H1 (cell line): ENCODE measurements around the gene SLC30A3. TPM values are rescaled to one million over a fixed set of nuclear protein-coding genes. Genes with fewer than 3 reads are reported as not detected.

ENCODE experiments used
- CTCF ChIA-PET: fragments of 300-600 bp; sonication (Branson Sonifier 250); formaldehyde crosslinking; loops from one replicate; lab custom pipeline; 2021; ENCODE audit not compliant: partially characterized antibody; lab: Charles Lee
- POLR2A ChIA-PET: fragments of 300-600 bp; sonication (Branson Sonifier 250); formaldehyde crosslinking; loops from one replicate; lab custom pipeline; 2021; ENCODE audit warnings: inconsistent platforms; ENCODE audit not compliant: partially characterized antibody; lab: Charles Lee
- DNase-seq, 2 experiments: peaks; one replicate each; pipeline versions ENCODE4 v3.0.0 to v3.0.0-alpha.2; 2010 to 2022; ENCODE audit warnings: low spot score in 2 of 2, low read depth in 1 of 2, mixed read lengths in 1 of 2
- FAIRE-seq: peaks from 2 replicates; lab custom pipeline; 2011; peaks lifted over from hg19 to GRCh38; lab: Jason Lieb, UNC
- H2AFZ ChIP-seq: 2 replicates; pipeline ENCODE4 v1.8.1; 2012; ENCODE audit warnings: low read length, inconsistent platforms
- H2AK5ac ChIP-seq: 2 replicates; pipeline ENCODE4 v1.6.1; 2013; ENCODE audit warnings: low read depth, low read length
- H2BK120ac ChIP-seq: replicated peaks from 2 replicates; pipeline ENCODE3; 2013; ENCODE audit warnings: low read depth, low read length, inconsistent platforms
- H2BK12ac ChIP-seq: 2 replicates; pipeline ENCODE4 v1.6.1; 2013; ENCODE audit warnings: low read depth, low read length
- H2BK15ac ChIP-seq: 2 replicates; pipeline ENCODE4 v1.6.1; 2013; ENCODE audit warnings: low read length
- H2BK20ac ChIP-seq: 2 replicates; pipeline ENCODE4 v1.6.1; 2013; ENCODE audit warnings: low read length
- H2BK5ac ChIP-seq: 2 replicates; pipeline ENCODE4 v1.6.1; 2013; ENCODE audit warnings: low read depth, low read length
- H3K14ac ChIP-seq: 2 replicates; pipeline ENCODE4 v1.6.1; 2013; ENCODE audit warnings: inconsistent platforms; ENCODE audit not compliant: insufficient read length
- H3K18ac ChIP-seq: 2 replicates; pipeline ENCODE4 v1.6.1; 2013; ENCODE audit warnings: low read length; ENCODE audit errors: extremely low read depth
- H3K23ac ChIP-seq: 2 replicates; pipeline ENCODE4 v1.6.1; 2013; ENCODE audit warnings: inconsistent platforms; ENCODE audit not compliant: insufficient read length
- H3K23me2 ChIP-seq: 2 replicates; pipeline ENCODE4 v1.6.1; 2013; ENCODE audit warnings: low read depth, low read length
- H3K27ac ChIP-seq: 2 replicates; pipeline ENCODE4 v1.6.1; 2011; ENCODE audit warnings: low read depth, low read length, inconsistent platforms
- H3K27me3 ChIP-seq, 4 experiments: replicated peaks in 1 of 4; 1 replicate in 1 of 4; 2 replicates in 3 of 4; pipeline versions ENCODE4 v1.6.1 to v1.8.1; 2011 to 2013; ENCODE audit warnings: low read length in 3 of 4, mild to moderate bottlenecking in 3 of 4, inconsistent platforms in 2 of 4, mixed read lengths in 2 of 4, moderate library complexity in 1 of 4; ENCODE audit not compliant: control insufficient read depth in 3 of 4, insufficient read depth in 3 of 4; ENCODE audit errors: extremely low read depth in 1 of 4
- H3K36me3 ChIP-seq, 4 experiments: 2 replicates each; pipeline versions ENCODE4 v1.6.1 to v1.8.1; 2011 to 2013; ENCODE audit warnings: mild to moderate bottlenecking in 4 of 4, low read length in 3 of 4, moderate library complexity in 2 of 4, control low read depth in 1 of 4, inconsistent platforms in 1 of 4; ENCODE audit not compliant: insufficient read depth in 4 of 4, control insufficient read depth in 2 of 4
- H3K4ac ChIP-seq: replicated peaks from 2 replicates; pipeline ENCODE3; 2013; ENCODE audit warnings: low read length, low read depth, mixed read lengths, inconsistent platforms; ENCODE audit not compliant: insufficient read length
- H3K4me1 ChIP-seq, 4 experiments: replicated peaks in 1 of 4; 1 replicate in 1 of 4; 2 replicates in 3 of 4; pipeline versions ENCODE4 v1.6.1 to v1.8.1; 2011 to 2013; ENCODE audit warnings: low read length in 3 of 4, inconsistent platforms in 2 of 4, mixed read lengths in 1 of 4; ENCODE audit not compliant: insufficient read depth in 4 of 4, control insufficient read depth in 3 of 4
- H3K4me2 ChIP-seq, 2 experiments: 2 replicates each; pipeline versions ENCODE4 v1.6.1 to v1.8.1; 2011 to 2013; ENCODE audit warnings: low read depth in 2 of 2, low read length in 2 of 2, control low read depth in 1 of 2, inconsistent platforms in 1 of 2, mild to moderate bottlenecking in 1 of 2; ENCODE audit not compliant: insufficient read depth in 1 of 2
- H3K4me3 ChIP-seq, 4 experiments: fragments of 200-600, 300-600 bp in 1 of 4; sonication (generic), shearing (Covaris generic), sonication (Bioruptor Twin) in 1 of 4; 2 replicates each; pipeline versions ENCODE4 v1.5.1 to v1.8.1; 2011 to 2016; ENCODE audit warnings: low read length in 4 of 4, low read depth in 3 of 4, control low read depth in 2 of 4, inconsistent platforms in 2 of 4, mild to moderate bottlenecking in 2 of 4, mixed read lengths in 1 of 4, moderate library complexity in 1 of 4; ENCODE audit not compliant: insufficient read depth in 2 of 4; ENCODE audit errors: extremely low read depth in 1 of 4
- H3K56ac ChIP-seq: replicated peaks from 2 replicates; pipeline ENCODE3; 2013; ENCODE audit warnings: low read depth, mild to moderate bottlenecking, mixed read lengths, low read length, inconsistent platforms; ENCODE audit not compliant: insufficient read length
- H3K79me1 ChIP-seq: 2 replicates; pipeline ENCODE4 v1.6.1; 2013; ENCODE audit warnings: low read depth, low read length, control low read depth
- H3K79me2 ChIP-seq, 2 experiments: 2 replicates each; pipeline versions ENCODE4 v1.6.1 to v1.8.1; 2012 to 2013; ENCODE audit warnings: low read length in 2 of 2, mild to moderate bottlenecking in 2 of 2, inconsistent platforms in 1 of 2; ENCODE audit not compliant: insufficient read depth in 2 of 2, control insufficient read depth in 1 of 2
- H3K9ac ChIP-seq, 4 experiments: replicated peaks in 1 of 4; 1 replicate in 1 of 4; 2 replicates in 3 of 4; pipeline versions ENCODE4 v1.6.1 to v1.8.1; 2011 to 2013; ENCODE audit warnings: low read depth in 3 of 4, low read length in 3 of 4, control low read depth in 2 of 4, mild to moderate bottlenecking in 2 of 4, moderate library complexity in 2 of 4, inconsistent platforms in 1 of 4; ENCODE audit errors: extremely low read depth in 1 of 4
- H3K9me3 ChIP-seq, 2 experiments: 2 replicates each; pipeline versions ENCODE4 v1.6.1 to v1.8.1; 2012 to 2013; ENCODE audit warnings: mild to moderate bottlenecking in 2 of 2, moderate library complexity in 2 of 2, control low read depth in 1 of 2, inconsistent platforms in 1 of 2, low read depth in 1 of 2, low read length in 1 of 2, mixed read lengths in 1 of 2; ENCODE audit not compliant: insufficient read depth in 2 of 2
- H4K20me1 ChIP-seq, 2 experiments: replicated peaks in 1 of 2; 2 replicates each; pipeline versions ENCODE3 to v1.8.1; 2011 to 2013; ENCODE audit warnings: inconsistent platforms in 2 of 2, low read length in 2 of 2, mild to moderate bottlenecking in 1 of 2; ENCODE audit not compliant: insufficient read depth in 2 of 2, control insufficient read depth in 1 of 2
- H4K5ac ChIP-seq: 2 replicates; pipeline ENCODE4 v1.6.1; 2013; ENCODE audit warnings: low read length, low read depth, mixed read lengths, inconsistent platforms; ENCODE audit not compliant: insufficient read length
- H4K8ac ChIP-seq: 2 replicates; pipeline ENCODE4 v1.8.0; 2013; ENCODE audit warnings: mild to moderate bottlenecking, moderate library complexity, low read length, inconsistent platforms; ENCODE audit not compliant: insufficient read depth; ENCODE audit errors: extremely low read depth
- H4K91ac ChIP-seq: replicated peaks from 2 replicates; pipeline ENCODE3; 2013; ENCODE audit warnings: low read length, mixed read lengths, inconsistent platforms; ENCODE audit not compliant: insufficient read length
- BCL11A ChIP-seq, 2 experiments: IDR thresholded peaks; one replicate each; pipeline ENCODE4 v1.6.1; 2011; ENCODE audit warnings: low read depth in 2 of 2, low read length in 2 of 2, mild to moderate bottlenecking in 2 of 2
- CBX8 ChIP-seq: fragments of 300-800, 300-1000 bp; sonication (generic); IDR thresholded peaks from 2 replicates; pipeline ENCODE4 v1.7.1; 2016; ENCODE audit warnings: low read depth, low read length, borderline replicate concordance
- CEBPB ChIP-seq: IDR thresholded peaks from 2 replicates; pipeline ENCODE4 v1.6.1; 2012; ENCODE audit warnings: low read depth, low read length
- EP300 ChIP-seq, 2 experiments: IDR thresholded peaks; 1 replicate in 1 of 2; 2 replicates in 1 of 2; pipeline ENCODE4 v1.6.1; 2011 to 2012; ENCODE audit warnings: low read depth in 2 of 2, low read length in 2 of 2, mild to moderate bottlenecking in 2 of 2, borderline replicate concordance in 1 of 2, inconsistent platforms in 1 of 2, moderate library complexity in 1 of 2
- KDM4A ChIP-seq: IDR thresholded peaks from one replicate; pipeline ENCODE4 v1.7.1; 2012; ENCODE audit warnings: low read depth, mild to moderate bottlenecking, moderate library complexity, low read length, inconsistent platforms; ENCODE audit not compliant: severe bottlenecking
- RAD21 ChIP-seq, 2 experiments: IDR thresholded peaks in 1 of 2; conservative IDR thresholded peaks in 1 of 2; 2 replicates each; pipeline ENCODE4 v1.6.1; 2011; ENCODE audit warnings: low read depth in 2 of 2, low read length in 2 of 2, improper control_type of control experiment in 1 of 2, inconsistent platforms in 1 of 2, mild to moderate bottlenecking in 1 of 2, moderate library complexity in 1 of 2
- RNF2 ChIP-seq: fragments of 200-900, 300-1000 bp; sonication (generic); IDR thresholded peaks from 2 replicates; pipeline ENCODE4 v1.7.1; 2016; ENCODE audit warnings: borderline replicate concordance, low read depth, mild to moderate bottlenecking, antibody characterized with exemption, low read length; ENCODE audit not compliant: poor library complexity, severe bottlenecking; ENCODE audit errors: missing control alignments
- SIN3A ChIP-seq, 2 experiments: IDR thresholded peaks in 1 of 2; conservative IDR thresholded peaks in 1 of 2; 2 replicates each; pipeline ENCODE4 v1.6.1; 2011 to 2012; ENCODE audit warnings: low read length in 2 of 2, improper control_type of control experiment in 1 of 2, low read depth in 1 of 2, mild to moderate bottlenecking in 1 of 2
- SP4 ChIP-seq: IDR thresholded peaks from 2 replicates; pipeline ENCODE4 v1.6.1; 2012; ENCODE audit warnings: low read length, inconsistent platforms
- SUZ12 ChIP-seq: fragments of 200-600 bp; sonication (generic); IDR thresholded peaks from 2 replicates; pipeline ENCODE4 v1.6.1; 2012; ENCODE audit warnings: mild to moderate bottlenecking, inconsistent platforms, low read length, moderate library complexity, mixed read lengths
- TBP ChIP-seq: IDR thresholded peaks from 2 replicates; pipeline ENCODE4 v1.6.1; 2011; ENCODE audit warnings: low read depth, low read length, improper control_type of control experiment
- WGBS, 2 experiments: shearing (Covaris generic) in 1 of 2; methylation state at CpG; one replicate each; pipeline versions ENCODE4 v1.1.6 to v1.1.7; 2013 to 2015; ENCODE audit warnings: low lambda C conversion rate in 2 of 2, mixed read lengths in 2 of 2, inconsistent platforms in 1 of 2, low coverage in 1 of 2, missing lambda C conversion rate in 1 of 2; ENCODE audit not compliant: insufficient replicate concordance in 2 of 2, insufficient coverage in 1 of 2, insufficient read length in 1 of 2; ENCODE audit errors: extremely low coverage in 1 of 2, missing lambda C conversion rate in 1 of 2; 5-methylcytosine and 5-hydroxymethylcytosine counted together
- polyA plus RNA-seq, 7 experiments: library from polyadenylated mRNA; depleted of rRNA in 3 of 7; stranded (reverse) in 5 of 7; unstranded in 2 of 7; fragments of >200 nt in 5 of 7; fragments of 200-250 nt in 2 of 7; gene quantifications; 1 replicate in 5 of 7; 2 replicates in 1 of 7; 4 replicates in 1 of 7; pipeline versions ENCODE4 v1.2.1 to v1.2.3, GENCODE V29; 2011 to 2013; ENCODE audit warnings: missing spikeins in 2 of 7, mixed read lengths in 2 of 7
- total RNA-seq: library from RNA; stranded (reverse); fragmentation: NEBNext Ultra II Directional; extraction: Animal tissue kit (Norgen Biotek cat#: 25700); gene quantifications from 2 replicates; pipeline ENCODE4 v1.2.1, GENCODE V29; 2021

Gene SLC30A3
- total and polyA plus RNA-seq, 2 of the 8 experiments (the other 6 are each of a cell fraction or from before 2014, with no cell fraction given) = 15.2 to 30.7 TPM

DNA sequence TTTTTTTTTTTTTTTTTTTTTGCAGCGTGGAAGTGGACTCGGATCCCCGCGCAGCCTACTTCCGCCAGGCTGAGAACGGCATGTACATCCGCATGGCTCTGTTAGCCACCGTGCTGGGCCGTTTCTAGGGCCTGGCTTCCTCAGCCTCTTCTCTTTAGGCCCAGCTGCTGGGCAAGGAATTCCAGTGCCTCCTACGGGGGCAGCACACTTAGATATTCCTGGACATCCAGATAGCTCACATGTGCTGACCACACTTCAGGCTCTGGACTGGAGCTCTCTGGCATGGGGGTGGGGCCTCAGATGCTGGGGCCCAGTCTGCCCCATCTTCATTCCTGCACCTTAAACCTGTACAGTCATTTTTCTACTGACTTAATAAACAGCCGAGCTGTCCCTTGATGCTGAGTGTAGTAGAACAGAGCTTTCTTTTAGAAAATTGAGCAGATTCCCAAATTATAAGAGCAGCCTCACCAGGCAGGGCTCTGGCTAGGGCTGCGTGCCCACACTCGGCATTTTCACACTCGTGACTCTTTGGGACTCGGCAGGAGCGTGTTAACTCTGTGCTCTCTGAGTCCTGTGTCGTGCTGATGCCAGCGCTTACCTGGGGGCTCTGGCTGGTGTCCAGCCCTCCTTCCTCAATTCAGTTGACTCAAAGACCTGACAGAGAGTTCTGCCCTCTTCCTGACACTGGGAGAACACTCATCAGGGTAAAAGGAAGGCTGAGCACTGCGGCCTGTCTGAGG, 19.3 kb downstream of the SLC30A3 start:
- no peak overlapping the region for H3K14ac ChIP-seq
- H3K23ac ChIP-seq = no peak overlapping the region
- no peak overlapping the region for H2AFZ ChIP-seq
- H4K91ac ChIP-seq = no peak overlapping the region
- H4K8ac ChIP-seq = peak overlapping the region; percentile 3; the same call in 1 of the 2 replicates
- no peaks in the 10 kb centered on the region for H3K4me1 ChIP-seq
- H3K79me1 ChIP-seq = no peaks in the 10 kb centered on the region
- DNase-seq = no peak
- H3K4me2 ChIP-seq = no peak overlapping the region
- 98% methylated on average over 14 of the region's 19 CpGs; no CpG with 5 or more reads in 1 of the 2 experiments for WGBS, 2 experiments
- no peak overlapping the region for H3K56ac ChIP-seq
- H3K36me3 ChIP-seq = peaks cover 42 to 61% (median 59%) of the 10 kb centered on the region in 4 experiments
- no peak overlapping the region for H2AK5ac ChIP-seq
- H3K4ac ChIP-seq = no peak overlapping the region
- peaks cover 4 to 16% of the 10 kb centered on the region in 2 experiments for H4K20me1 ChIP-seq
- H2BK12ac ChIP-seq = no peak overlapping the region
- H3K9me3 ChIP-seq = no peaks in the 10 kb centered on the region
- FAIRE-seq = no peak
- no peak overlapping the region for H2BK120ac ChIP-seq
- H3K79me2 ChIP-seq = no peaks in the 10 kb centered on the region
- ChIA-PET POLR2A (interaction anchor here (0.5 to 32.6 kb wide), 9 partner anchors 1 to 165 kb away, joined by 3 to 835 read pairs (median 4); partner anchors contain the start of genes CAD, DNAJC5G and TRIM54), CTCF (interaction anchor here (1.0 to 3.9 kb wide), 7 partner anchors 8 to 79 kb away, joined by 3 to 32 read pairs (median 4); partner anchors contain the start of genes MPV17 and TRIM54)
- H3K4me3 ChIP-seq = no peak overlapping the region
- H2BK5ac ChIP-seq = no peak overlapping the region
- no peak overlapping the region for H2BK20ac ChIP-seq
- no peak overlapping the region for H3K18ac ChIP-seq
- H2BK15ac ChIP-seq = no peak overlapping the region
- H3K23me2 ChIP-seq = no peaks in the 10 kb centered on the region
- H3K9ac ChIP-seq = no peak overlapping the region
- no peak overlapping the region for H4K5ac ChIP-seq
- H3K27ac ChIP-seq = no peak overlapping the region
- no peaks in the 10 kb centered on the region for H3K27me3 ChIP-seq
- no peak for TF ChIP-seq TBP
- TF ChIP-seq SP4 = no peak
- TF ChIP-seq RNF2 = no peak
- no peak for TF ChIP-seq BCL11A (IDR thresholded peaks at IDR 0.05; ENCODE audit: low read depth in 2 of 2, low read length in 2 of 2)
- TF ChIP-seq KDM4A = no peak
- TF ChIP-seq RAD21 (IDR thresholded peaks at IDR 0.05 in 1 of 2, conservative IDR thresholded peaks at IDR 0.05 in 1 of 2; ENCODE audit: low read depth in 2 of 2, low read length in 2 of 2) = no peak
- TF ChIP-seq CBX8 = no peak
- no peak for TF ChIP-seq SIN3A (conservative IDR thresholded peaks at IDR 0.05 in 1 of 2, IDR thresholded peaks at IDR 0.05 in 1 of 2; ENCODE audit: low read depth in 1 of 2, low read length in 2 of 2)
- TF ChIP-seq CEBPB = no peak
- no peak for TF ChIP-seq SUZ12
- no peak for TF ChIP-seq EP300 (IDR thresholded peaks at IDR 0.05; ENCODE audit: borderline replicate concordance in 1 of 2, low read depth in 2 of 2, low read length in 2 of 2)
